ENCODE data around the gene IGF2BP2.
"Not testable (repeated sequence)": the region's sequence is repeated elsewhere in the genome, so short reads cannot be mapped to it uniquely, and the experiment has no call there.

Gene IGF2BP2

DNA sequence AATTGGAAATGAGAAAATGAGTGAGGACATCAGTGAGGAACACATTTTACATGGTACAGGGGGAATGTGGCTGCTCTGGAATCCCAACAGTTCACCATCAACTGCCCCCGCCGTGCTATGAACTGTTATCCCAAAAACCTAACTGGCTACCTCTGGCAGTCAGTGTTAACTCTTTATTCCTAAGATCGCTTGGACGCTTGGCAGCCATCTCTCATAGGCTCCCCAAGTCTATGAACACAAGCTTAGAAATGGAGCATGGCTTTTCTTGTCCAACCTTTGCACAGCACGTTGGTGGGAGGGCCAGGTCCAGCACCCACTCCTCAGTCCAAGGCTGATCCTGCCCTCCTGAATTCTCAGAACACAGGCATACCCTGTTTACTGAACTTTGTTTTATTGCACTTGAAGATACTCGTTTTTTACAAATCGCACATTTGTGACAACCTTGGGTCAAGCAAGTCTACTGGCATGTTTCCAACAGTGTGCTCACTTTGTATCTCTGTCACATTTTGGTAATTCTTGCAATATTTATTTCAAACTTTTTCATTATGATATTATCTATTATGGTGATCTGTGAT lies 185.1 kb downstream of the IGF2BP2 start:
- no peak for DNase-seq (ENCODE audit: low read depth)

DNA sequence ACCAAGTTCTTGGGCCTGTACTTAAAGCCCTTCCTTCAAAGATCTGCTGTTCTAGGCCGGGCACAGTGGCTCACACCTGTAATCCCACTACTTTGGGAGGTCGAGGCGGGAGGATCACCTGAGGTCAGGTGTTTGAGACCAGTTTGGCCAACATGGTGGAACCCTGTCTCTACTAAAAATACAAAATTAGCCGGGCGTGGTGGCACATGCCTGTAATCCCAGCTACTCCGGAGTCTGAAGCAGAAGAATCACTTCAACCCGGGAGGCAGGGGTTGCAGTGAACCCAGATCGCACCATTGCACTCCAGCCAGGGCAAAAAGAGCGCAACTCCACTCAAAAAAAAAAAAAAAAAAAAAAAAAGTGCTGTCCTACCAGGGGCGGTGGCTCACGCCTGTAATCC lies 186.2 kb downstream of the IGF2BP2 start:
- not testable (repeated sequence) for DNase-seq (ENCODE audit: low read depth)

DNA sequence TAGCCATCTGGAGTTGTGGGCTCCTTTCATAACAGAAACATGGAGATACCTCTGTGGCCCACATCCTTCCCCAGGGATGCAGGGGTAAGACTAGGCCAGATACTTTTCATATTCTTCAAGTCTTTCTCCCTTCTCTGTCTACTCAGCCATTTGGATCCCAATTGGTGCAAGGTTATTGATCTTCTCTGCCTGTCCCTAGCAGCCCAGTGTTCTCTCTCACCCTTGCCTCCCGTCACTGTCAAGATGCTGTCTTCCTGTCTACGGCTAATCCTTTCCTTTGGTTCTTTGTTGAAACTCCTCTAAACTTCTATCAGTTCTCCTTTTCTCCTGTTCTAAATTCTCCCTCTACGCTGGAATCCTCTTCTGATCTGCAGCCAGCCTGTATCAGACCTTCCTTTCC lies 187.5 kb downstream of the IGF2BP2 start:
- no peak for DNase-seq (ENCODE audit: low read depth)

DNA sequence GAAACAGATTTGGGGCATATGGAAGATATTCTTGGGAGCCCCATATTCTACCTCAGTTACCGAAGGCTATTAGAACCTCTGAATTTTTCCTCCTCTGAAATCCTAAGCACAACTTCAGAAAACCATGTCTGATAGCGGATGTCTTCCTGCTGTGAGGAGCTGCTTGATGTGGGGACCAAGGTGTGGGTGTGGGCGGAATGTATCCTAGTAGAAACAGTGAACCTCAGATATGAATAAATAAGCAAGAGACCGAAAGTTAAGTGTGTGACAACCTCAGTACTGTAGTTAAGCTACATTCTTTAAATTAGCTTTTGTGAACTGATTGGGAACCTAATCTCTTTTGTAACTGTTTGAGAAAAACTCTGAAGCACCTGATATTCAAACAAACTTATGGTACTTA lies 191.8 kb downstream of the IGF2BP2 start:
- DNase-seq (ENCODE audit: low read depth), result no peak

DNA sequence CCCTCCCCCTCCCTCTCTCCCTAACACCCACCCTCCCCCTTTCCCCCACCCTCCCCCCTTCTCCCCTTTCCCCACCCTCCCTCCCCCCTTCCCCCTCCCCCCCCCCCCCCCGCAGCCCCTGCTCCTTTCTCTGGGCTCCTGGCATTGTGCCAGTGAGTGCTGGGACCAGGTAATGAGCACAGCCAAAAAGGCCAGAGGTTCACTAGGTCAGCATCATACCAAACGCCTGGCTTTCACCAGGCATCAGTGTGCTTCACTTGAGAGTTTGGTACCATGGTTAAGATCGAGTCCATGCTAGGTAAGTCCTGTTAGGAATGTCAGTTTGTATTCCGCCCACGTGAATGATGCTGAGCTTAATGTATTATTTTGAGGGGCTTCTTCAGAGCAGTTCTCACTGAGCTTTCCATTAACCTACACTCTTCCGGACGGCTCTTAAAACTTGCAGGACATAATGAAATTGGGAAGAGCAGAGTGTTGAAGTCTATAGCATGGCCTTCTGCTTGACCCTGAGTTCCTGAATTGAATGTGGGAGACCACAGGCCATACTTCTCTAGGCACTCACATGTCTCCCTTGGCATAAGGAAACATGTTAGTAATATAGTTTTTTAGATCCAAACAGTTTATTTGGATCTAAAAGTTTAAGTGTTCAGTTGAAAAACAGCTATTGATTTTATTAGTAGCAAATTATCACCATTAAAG lies 193.2 kb downstream of the IGF2BP2 start:
- DNase-seq (ENCODE audit: low read depth), result no peak

DNA sequence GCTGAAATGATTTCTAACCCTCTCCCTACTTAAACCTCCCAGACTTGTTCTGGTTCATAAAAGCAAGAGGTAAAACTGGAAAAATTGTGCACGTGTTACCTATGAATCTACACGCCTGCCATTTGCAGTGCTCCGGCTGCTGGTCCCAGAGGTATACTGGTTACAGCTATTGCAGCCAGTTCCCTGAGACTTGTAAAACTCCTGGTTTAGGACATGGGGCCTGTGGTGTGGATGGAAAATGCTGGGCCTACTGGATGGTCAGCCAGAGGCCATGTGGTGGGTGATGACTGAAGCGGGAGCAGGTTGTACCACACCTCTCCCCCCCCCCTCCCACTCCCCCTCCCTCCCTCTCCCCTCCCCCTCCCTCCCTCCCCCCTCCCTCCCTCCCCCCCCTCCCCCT lies 193.7 kb downstream of the IGF2BP2 start:
- no peak for DNase-seq (ENCODE audit: low read depth)

DNA sequence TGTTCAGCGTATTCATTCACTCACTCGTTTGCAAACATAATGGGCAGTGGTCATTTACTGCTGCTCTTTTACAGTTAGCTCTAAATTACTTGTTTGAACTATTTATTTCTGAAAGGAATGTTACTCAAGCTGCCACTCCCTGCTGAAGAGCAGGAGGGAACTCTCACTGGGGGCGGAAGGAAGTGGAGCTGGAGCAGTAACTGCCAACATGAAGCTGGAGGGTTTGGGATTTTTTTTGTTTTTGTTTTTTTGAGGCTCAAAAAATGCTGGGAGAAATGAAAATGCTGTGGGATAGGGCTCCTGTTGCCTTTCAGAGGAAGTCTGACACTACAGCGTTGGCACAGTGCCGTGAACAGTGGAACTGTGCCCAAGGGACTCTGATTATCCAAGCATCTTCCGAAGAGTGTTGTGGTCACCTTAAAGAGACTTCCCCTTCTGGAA lies 194.6 kb downstream of the IGF2BP2 start:
- no peak for DNase-seq (ENCODE audit: low read depth)

DNA sequence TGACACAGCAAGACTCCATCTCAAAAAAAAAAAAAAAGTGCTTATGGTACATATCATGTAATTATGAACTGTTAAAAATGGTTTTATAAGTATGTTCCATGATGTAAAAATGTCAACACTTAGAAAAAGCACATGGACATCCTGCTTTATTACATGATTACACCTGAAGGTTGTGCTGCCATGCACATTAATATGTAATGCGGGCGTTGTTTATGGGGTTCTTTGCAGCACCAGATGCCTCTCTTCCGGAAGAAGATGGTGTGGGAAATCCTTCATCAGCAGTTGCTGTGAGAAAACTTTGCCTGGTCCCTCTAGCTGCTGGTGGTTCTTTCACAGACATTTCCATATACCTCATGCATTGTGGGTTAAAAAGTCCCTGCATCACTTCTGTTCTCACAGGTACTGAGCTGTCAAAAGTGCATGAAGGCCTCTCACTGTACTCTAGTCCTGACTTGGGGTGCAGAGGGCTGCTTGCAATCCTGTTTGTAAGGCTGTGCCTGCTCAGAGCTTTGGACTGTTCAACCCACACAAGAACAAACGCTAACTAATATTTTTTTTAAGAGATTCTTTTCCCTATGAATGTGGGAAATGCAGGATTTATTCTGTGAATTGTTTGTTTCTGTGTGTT lies 195.2 kb downstream of the IGF2BP2 start:
- no peak for DNase-seq (ENCODE audit: low read depth)

DNA sequence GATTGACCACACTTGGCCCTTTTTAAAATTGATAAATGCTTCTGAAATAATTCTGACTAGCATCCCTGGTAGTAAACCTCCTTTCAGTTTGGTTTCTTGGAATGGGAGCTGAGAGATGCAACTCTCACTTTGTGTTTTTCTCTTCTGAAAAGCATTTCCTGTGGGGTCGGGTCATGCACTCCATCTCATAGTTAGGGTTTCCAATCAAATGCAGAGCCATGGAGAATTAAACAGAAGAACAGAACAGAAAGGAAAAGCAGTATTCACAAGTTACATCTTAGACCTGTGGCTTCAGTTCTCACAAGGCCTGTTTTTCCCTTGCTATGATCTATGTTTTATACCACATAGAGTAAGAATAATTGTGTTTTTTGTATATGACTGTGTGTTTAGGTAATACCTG lies 199.1 kb downstream of the IGF2BP2 start:
- no peak for DNase-seq (ENCODE audit: low read depth)

DNA sequence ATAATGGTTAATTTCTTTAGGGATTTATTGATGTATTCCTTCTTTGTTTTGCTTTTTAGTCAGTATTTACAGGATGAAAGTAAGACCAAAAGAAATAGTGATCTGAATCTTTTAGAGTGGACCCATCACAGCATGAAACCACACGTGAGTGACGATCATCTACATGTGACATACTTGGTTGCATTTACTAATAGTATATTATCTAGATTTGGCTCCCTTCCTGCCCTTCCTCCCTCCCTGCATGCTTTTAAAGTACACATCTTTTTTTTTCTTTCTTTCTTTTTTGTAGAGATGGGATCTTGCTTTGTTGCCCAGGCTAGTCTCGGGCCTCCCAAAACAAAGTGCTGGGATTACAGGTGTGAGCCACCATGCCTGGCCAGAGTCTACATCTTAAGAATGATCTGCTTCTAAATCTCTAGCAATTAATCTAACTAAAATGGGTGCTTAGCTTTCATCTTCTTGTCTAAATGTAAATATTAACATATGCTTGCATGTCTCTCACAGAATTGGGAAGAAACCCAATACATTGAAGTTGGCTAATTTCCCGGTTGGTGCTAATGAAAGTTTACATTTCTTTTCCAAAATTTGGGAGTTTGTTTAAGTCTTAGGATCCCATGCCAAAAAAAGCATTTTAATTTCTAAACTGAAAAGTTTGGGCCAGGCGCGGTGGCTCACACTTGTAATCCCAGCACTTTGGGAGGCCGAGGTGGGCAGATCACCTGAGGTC lies 200.7 kb downstream of the IGF2BP2 start:
- DNase-seq (ENCODE audit: low read depth), result no peak

DNA sequence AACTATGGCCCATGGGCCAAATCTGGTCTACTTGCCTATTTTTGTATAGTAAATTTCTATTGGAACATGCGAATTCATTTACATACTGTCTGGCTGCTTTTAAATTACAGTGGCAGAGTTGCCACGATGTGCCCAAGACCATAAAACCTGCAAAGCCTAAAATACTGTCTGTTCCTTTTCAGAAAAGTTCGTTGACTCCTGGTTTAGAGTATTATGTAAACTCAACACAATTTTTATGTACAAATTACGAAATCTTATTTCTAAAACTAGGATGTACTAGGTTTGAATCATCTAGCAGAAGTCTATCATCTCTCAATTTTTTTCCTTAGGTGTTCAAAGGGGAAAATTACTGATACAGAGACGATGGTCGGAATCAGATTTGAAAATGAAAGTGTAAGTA lies 211.8 kb downstream of the IGF2BP2 start:
- no peak for DNase-seq (ENCODE audit: low read depth)

DNA sequence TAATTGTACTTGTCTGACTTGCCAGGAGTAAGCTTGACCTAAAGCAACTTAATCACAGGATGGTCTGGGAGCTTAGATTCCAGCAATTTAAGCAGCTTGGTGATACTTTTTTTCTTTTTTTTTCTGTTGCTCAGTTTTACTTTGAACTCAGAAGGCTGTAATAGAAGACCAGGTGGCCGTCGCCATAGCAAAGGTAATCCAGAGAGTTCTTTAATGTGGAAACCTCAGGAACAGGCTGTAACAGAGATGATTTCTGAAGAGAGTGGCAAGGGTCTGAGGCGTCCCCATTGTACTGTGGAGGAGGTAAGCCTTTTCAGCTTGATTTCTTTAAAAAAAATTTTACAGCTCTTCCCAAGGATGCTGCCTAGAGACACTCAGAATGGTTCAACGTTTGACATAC lies 218.6 kb downstream of the IGF2BP2 start:
- no peak for DNase-seq (ENCODE audit: low read depth)

DNA sequence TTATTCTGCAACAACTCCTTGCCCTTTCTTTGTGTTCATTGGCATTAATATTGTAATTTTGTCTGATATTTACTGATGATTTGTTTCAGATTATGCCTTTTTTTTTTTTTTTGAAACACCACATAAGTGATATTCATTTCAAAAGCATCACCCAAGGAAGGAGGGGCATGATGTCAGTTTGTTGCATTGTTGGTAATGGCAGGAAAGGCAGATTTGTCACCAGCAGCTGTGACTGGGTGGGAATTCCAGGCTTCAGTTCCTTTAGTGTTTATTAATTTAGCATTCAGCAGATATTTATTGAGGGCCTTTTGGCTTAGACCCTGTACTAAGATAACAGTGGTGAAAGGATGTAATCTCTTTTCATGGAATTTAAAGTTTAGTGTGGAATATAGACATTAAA lies 219.3 kb downstream of the IGF2BP2 start:
- no peak for DNase-seq (ENCODE audit: low read depth)

DNA sequence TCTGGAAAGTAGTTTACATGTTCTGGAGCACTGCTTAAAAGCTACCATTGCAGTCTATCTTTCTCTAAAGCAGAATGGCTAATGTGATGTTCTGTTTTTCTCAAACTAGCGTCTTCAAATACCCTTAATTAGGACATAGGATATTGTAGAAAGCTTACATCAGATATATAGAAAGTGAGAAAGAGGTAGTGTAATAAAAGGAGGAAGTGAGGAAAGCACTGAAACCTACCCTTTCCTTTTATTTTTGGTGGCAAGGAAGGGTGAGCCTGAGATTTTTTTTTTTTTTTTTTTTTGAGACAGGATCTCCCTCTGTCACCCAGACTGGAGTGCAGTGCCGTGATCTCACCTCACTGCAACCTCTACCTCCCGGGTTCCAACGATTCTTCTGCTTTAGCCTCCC lies 229.3 kb downstream of the IGF2BP2 start:
- no peak for DNase-seq (ENCODE audit: low read depth)

DNA sequence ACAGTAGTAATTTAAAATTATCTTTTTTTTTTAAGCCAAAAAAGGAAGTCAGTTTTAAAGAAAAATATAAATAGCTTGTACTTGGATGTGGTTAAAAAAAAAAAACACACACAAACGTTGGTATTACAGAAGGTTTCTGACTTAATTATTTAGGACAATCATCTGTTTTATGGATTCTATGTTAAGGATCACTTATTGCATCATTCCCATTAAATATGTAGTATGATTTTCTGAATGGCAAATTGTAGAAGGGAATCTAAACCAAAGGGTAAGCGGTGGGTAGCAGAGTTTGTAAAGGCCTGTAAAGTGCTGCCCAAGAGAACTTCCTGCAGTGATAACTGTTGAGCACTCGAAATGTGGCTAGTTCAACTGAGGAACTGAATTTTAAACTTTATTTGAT lies 230.8 kb downstream of the IGF2BP2 start:
- DNase-seq (ENCODE audit: low read depth), result no peak

All from fibroblast of the conjunctiva (primary cell).